GM23338 (cell line): ENCODE results near the gene ZNF74. TPM values are rescaled to one million over a fixed set of nuclear protein-coding genes. Genes with fewer than 3 reads are reported as not detected.

Experiments
- ATAC-seq: fragments of 200-7000 bp; cut with Tn5 transposase; 3 replicates; pipeline ENCODE4 v1.9.1; 2020
- DNase-seq: peaks from one replicate; pipeline ENCODE4 v3.0.0-alpha.2; 2015; ENCODE audit warnings: low spot score
- H2AFZ ChIP-seq: fragments of 200-600 bp; sonication (generic); 2 replicates; pipeline ENCODE4 v1.8.0; 2016; ENCODE audit warnings: antibody characterized with exemption, mild to moderate bottlenecking, moderate library complexity
- H3F3A ChIP-seq: fragments of 200-600 bp; sonication (generic); replicated peaks from 2 replicates; pipeline ENCODE4 v1.8.0; 2017; ENCODE audit warnings: antibody characterized with exemption, mixed run types, low read depth
- H3K27ac ChIP-seq: fragments of 200-600 bp; sonication (generic); 2 replicates; pipeline ENCODE4 v1.6.1; 2016; ENCODE audit warnings: low read depth
- H3K27me3 ChIP-seq: fragments of 200-600 bp; sonication (generic); 2 replicates; pipeline ENCODE4 v1.8.0; 2016; ENCODE audit warnings: mild to moderate bottlenecking, mixed run types, moderate library complexity; ENCODE audit not compliant: insufficient read depth
- H3K36me3 ChIP-seq: fragments of 200-600 bp; sonication (generic); 2 replicates; pipeline ENCODE4 v1.8.0; 2016; ENCODE audit warnings: mild to moderate bottlenecking; ENCODE audit not compliant: insufficient read depth
- H3K4me1 ChIP-seq: fragments of 200-600 bp; sonication (generic); 2 replicates; pipeline ENCODE4 v1.8.0; 2016; ENCODE audit warnings: mild to moderate bottlenecking, moderate library complexity; ENCODE audit not compliant: insufficient read depth
- H3K4me2 ChIP-seq: fragments of 200-600 bp; sonication (generic); 2 replicates; pipeline ENCODE4 v1.7.1; 2017; ENCODE audit warnings: mixed run types
- H3K4me3 ChIP-seq: fragments of 200-600 bp; sonication (generic); 2 replicates; pipeline ENCODE4 v1.6.1; 2016; ENCODE audit warnings: mixed run types
- H3K79me2 ChIP-seq: fragments of 200-600 bp; sonication (generic); replicated peaks from 2 replicates; pipeline ENCODE4 v1.8.0; 2017; ENCODE audit warnings: mild to moderate bottlenecking; ENCODE audit not compliant: insufficient read depth
- H3K9me2 ChIP-seq: fragments of 200-600 bp; sonication (generic); 2 replicates; pipeline ENCODE4 v1.8.0; 2017; ENCODE audit not compliant: insufficient read depth
- H4K20me1 ChIP-seq: fragments of 200-600 bp; sonication (generic); replicated peaks from 2 replicates; pipeline ENCODE4 v1.8.0; 2017; ENCODE audit warnings: mild to moderate bottlenecking; ENCODE audit not compliant: insufficient read depth
- H3K27ac Mint-ChIP-seq: 2 replicates; pipeline ENCODE4 v1.8.0; 2020; ENCODE audit warnings: inconsistent platforms, mild to moderate bottlenecking, moderate library complexity, mixed read lengths
- H3K27me3 Mint-ChIP-seq: 3 replicates; pipeline ENCODE4 v1.8.0; 2022; ENCODE audit warnings: low read depth, mild to moderate bottlenecking, moderate library complexity, mixed read lengths, inconsistent platforms; ENCODE audit not compliant: insufficient read depth, poor library complexity
- H3K36me3 Mint-ChIP-seq: 3 replicates; pipeline ENCODE4 v1.8.0; 2021; ENCODE audit warnings: low read depth, mild to moderate bottlenecking, inconsistent platforms, moderate library complexity, mixed read lengths
- H3K4me1 Mint-ChIP-seq: 3 replicates; pipeline ENCODE4 v1.8.0; 2020; ENCODE audit warnings: mild to moderate bottlenecking, inconsistent platforms, mixed read lengths
- H3K4me3 Mint-ChIP-seq: 3 replicates; pipeline ENCODE4 v1.8.0; 2021; ENCODE audit warnings: moderate library complexity, mild to moderate bottlenecking, inconsistent platforms, mixed read lengths
- H3K9me3 Mint-ChIP-seq: 3 replicates; pipeline ENCODE4 v1.8.0; 2020; ENCODE audit warnings: moderate library complexity, mild to moderate bottlenecking, inconsistent platforms, mixed read lengths
- CREB1 ChIP-seq: fragments of 250-450 bp; sonication (Bioruptor Pico); IDR thresholded peaks from 2 replicates; pipeline ENCODE4 v1.5.0; 2020; ENCODE audit warnings: low read depth, mild to moderate bottlenecking, moderate library complexity
- CTCF ChIP-seq, 2 experiments: fragments of 200-600 bp in 1 of 2; sonication (generic) in 1 of 2; conservative IDR thresholded peaks; 2 replicates each; pipeline versions ENCODE4 v1.5.1 to v1.6.1; 2016 to 2017; ENCODE audit warnings: antibody characterized with exemption in 2 of 2, low read depth in 2 of 2, mild to moderate bottlenecking in 2 of 2, moderate library complexity in 1 of 2
- EZH2 ChIP-seq: fragments of 200-600 bp; sonication (generic); IDR thresholded peaks from one replicate; pipeline ENCODE4 v1.8.0; 2017; ENCODE audit warnings: antibody characterized with exemption, mild to moderate bottlenecking, low read depth; ENCODE audit not compliant: unreplicated experiment
- EZH2phosphoT487 ChIP-seq: fragments of 200-600 bp; sonication (generic); IDR thresholded peaks from one replicate; pipeline ENCODE4 v1.8.1; 2018; ENCODE audit warnings: antibody characterized with exemption; ENCODE audit not compliant: unreplicated experiment
- JUNB ChIP-seq: IDR thresholded peaks from one replicate; pipeline ENCODE4 v1.6.1; 2016; ENCODE audit warnings: antibody characterized with exemption; ENCODE audit not compliant: unreplicated experiment
- NANOG ChIP-seq: IDR thresholded peaks from 2 replicates; pipeline ENCODE4 v1.6.1; 2016; ENCODE audit warnings: antibody characterized with exemption, borderline replicate concordance
- POLR2AphosphoS5 ChIP-seq: IDR thresholded peaks from 2 replicates; pipeline ENCODE4 v1.6.1; 2016; ENCODE audit warnings: antibody characterized with exemption, low read depth
- STAT1 ChIP-seq: IDR thresholded peaks from one replicate; pipeline ENCODE4 v1.6.1; 2016; ENCODE audit warnings: antibody characterized with exemption; ENCODE audit not compliant: unreplicated experiment
- ZNF114 ChIP-seq: fragments of 250-450 bp; sonication (Bioruptor Pico); IDR thresholded peaks from 2 replicates; pipeline ENCODE4 v1.5.0; 2020; ENCODE audit warnings: mild to moderate bottlenecking, moderate library complexity
- ZNF331 ChIP-seq: fragments of 250-450 bp; sonication (Bioruptor Pico); IDR thresholded peaks from 2 replicates; pipeline ENCODE4 v1.5.0; 2020; ENCODE audit warnings: low read depth, mild to moderate bottlenecking, moderate library complexity
- polyA plus RNA-seq: library from polyadenylated mRNA; unstranded; fragments of >200 nt; fragmentation: Nextera tagmentation; extraction: Ambion mirVana; gene quantifications from 2 replicates; pipeline ENCODE4 v1.2.1, GENCODE V29; 2016
- total RNA-seq: library from RNA; depleted of rRNA; stranded (reverse); fragments of >200 nt; shearing (Covaris generic); gene quantifications from 2 replicates; pipeline ENCODE4 v1.2.3, GENCODE V29; 2014
- TF ChIP-seq, protein P1 (sequence below): IDR thresholded peaks from one replicate; pipeline ENCODE4 v1.6.1; 2018; ENCODE audit warnings: antibody characterized with exemption; ENCODE audit not compliant: unreplicated experiment
- TF ChIP-seq, protein P2 (sequence below): fragments of 250-450 bp; sonication (Bioruptor Pico); IDR thresholded peaks from 2 replicates; pipeline ENCODE4 v1.5.0; 2020; ENCODE audit warnings: mild to moderate bottlenecking, moderate library complexity
- TF ChIP-seq, protein P3 (sequence below): IDR thresholded peaks from 2 replicates; pipeline ENCODE4 v1.6.1; 2016; ENCODE audit warnings: antibody characterized with exemption

The ZNF74 gene
- total and polyA plus RNA-seq, 2 experiments from 2014 or later, result 16.1 to 94.0 TPM

DNA sequence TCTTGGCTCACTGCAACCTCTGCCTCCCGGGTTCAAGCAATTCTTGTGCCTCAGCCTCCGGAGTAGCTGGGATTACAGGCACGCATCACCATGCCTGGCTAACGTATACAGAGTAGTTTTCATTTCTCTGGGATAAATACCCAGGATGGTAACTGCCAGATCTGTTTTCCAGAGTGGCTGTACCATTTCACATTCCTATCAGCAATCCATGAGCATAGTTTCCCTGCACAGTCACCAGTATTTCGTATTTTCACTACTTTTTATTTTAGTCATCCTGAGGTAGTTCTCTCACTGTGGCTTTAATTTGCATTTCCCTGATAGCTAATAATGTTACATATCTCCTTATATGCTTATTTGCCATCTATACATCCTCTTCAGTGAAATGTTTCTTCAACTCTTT is 54.7 kb downstream of the ZNF74 start:
- TF ChIP-seq, protein P1, sequence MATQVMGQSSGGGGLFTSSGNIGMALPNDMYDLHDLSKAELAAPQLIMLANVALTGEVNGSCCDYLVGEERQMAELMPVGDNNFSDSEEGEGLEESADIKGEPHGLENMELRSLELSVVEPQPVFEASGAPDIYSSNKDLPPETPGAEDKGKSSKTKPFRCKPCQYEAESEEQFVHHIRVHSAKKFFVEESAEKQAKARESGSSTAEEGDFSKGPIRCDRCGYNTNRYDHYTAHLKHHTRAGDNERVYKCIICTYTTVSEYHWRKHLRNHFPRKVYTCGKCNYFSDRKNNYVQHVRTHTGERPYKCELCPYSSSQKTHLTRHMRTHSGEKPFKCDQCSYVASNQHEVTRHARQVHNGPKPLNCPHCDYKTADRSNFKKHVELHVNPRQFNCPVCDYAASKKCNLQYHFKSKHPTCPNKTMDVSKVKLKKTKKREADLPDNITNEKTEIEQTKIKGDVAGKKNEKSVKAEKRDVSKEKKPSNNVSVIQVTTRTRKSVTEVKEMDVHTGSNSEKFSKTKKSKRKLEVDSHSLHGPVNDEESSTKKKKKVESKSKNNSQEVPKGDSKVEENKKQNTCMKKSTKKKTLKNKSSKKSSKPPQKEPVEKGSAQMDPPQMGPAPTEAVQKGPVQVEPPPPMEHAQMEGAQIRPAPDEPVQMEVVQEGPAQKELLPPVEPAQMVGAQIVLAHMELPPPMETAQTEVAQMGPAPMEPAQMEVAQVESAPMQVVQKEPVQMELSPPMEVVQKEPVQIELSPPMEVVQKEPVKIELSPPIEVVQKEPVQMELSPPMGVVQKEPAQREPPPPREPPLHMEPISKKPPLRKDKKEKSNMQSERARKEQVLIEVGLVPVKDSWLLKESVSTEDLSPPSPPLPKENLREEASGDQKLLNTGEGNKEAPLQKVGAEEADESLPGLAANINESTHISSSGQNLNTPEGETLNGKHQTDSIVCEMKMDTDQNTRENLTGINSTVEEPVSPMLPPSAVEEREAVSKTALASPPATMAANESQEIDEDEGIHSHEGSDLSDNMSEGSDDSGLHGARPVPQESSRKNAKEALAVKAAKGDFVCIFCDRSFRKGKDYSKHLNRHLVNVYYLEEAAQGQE, result no peak
- TF ChIP-seq ZNF331 (CRISPR knock-in tag) (no peak), STAT1 (no peak), POLR2AphosphoS5 (no peak), EZH2phosphoT487 (no peak), CREB1 (CRISPR knock-in tag) (no peak), EZH2 (no peak), ZNF114 (no peak), CTCF (conservative IDR thresholded peaks at IDR 0.05; ENCODE audit: low read depth in 2 of 2) (no peak), NANOG (no peak), JUNB (no peak)
- TF ChIP-seq, protein P2, sequence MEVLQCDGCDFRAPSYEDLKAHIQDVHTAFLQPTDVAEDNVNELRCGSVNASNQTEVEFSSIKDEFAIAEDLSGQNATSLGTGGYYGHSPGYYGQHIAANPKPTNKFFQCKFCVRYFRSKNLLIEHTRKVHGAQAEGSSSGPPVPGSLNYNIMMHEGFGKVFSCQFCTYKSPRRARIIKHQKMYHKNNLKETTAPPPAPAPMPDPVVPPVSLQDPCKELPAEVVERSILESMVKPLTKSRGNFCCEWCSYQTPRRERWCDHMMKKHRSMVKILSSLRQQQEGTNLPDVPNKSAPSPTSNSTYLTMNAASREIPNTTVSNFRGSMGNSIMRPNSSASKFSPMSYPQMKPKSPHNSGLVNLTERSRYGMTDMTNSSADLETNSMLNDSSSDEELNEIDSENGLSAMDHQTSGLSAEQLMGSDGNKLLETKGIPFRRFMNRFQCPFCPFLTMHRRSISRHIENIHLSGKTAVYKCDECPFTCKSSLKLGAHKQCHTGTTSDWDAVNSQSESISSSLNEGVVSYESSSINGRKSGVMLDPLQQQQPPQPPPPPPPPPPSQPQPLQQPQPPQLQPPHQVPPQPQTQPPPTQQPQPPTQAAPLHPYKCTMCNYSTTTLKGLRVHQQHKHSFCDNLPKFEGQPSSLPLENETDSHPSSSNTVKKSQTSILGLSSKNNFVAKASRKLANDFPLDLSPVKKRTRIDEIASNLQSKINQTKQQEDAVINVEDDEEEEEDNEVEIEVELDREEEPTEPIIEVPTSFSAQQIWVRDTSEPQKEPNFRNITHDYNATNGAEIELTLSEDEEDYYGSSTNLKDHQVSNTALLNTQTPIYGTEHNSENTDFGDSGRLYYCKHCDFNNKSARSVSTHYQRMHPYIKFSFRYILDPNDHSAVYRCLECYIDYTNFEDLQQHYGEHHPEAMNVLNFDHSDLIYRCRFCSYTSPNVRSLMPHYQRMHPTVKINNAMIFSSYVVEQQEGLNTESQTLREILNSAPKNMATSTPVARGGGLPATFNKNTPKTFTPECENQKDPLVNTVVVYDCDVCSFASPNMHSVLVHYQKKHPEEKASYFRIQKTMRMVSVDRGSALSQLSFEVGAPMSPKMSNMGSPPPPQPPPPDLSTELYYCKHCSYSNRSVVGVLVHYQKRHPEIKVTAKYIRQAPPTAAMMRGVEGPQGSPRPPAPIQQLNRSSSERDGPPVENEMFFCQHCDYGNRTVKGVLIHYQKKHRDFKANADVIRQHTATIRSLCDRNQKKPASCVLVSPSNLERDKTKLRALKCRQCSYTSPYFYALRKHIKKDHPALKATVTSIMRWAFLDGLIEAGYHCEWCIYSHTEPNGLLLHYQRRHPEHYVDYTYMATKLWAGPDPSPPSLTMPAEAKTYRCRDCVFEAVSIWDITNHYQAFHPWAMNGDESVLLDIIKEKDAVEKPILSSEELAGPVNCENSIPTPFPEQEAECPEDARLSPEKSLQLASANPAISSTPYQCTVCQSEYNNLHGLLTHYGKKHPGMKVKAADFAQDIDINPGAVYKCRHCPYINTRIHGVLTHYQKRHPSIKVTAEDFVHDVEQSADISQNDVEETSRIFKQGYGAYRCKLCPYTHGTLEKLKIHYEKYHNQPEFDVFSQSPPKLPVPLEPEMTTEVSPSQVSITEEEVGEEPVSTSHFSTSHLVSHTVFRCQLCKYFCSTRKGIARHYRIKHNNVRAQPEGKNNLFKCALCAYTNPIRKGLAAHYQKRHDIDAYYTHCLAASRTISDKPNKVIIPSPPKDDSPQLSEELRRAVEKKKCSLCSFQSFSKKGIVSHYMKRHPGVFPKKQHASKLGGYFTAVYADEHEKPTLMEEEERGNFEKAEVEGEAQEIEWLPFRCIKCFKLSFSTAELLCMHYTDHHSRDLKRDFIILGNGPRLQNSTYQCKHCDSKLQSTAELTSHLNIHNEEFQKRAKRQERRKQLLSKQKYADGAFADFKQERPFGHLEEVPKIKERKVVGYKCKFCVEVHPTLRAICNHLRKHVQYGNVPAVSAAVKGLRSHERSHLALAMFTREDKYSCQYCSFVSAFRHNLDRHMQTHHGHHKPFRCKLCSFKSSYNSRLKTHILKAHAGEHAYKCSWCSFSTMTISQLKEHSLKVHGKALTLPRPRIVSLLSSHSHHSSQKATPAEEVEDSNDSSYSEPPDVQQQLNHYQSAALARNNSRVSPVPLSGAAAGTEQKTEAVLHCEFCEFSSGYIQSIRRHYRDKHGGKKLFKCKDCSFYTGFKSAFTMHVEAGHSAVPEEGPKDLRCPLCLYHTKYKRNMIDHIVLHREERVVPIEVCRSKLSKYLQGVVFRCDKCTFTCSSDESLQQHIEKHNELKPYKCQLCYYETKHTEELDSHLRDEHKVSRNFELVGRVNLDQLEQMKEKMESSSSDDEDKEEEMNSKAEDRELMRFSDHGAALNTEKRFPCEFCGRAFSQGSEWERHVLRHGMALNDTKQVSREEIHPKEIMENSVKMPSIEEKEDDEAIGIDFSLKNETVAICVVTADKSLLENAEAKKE, result no peak
- TF ChIP-seq, protein P3, sequence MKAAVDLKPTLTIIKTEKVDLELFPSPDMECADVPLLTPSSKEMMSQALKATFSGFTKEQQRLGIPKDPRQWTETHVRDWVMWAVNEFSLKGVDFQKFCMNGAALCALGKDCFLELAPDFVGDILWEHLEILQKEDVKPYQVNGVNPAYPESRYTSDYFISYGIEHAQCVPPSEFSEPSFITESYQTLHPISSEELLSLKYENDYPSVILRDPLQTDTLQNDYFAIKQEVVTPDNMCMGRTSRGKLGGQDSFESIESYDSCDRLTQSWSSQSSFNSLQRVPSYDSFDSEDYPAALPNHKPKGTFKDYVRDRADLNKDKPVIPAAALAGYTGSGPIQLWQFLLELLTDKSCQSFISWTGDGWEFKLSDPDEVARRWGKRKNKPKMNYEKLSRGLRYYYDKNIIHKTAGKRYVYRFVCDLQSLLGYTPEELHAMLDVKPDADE, result no peak
- Histone ChIP-seq H3K79me2 (no peaks in the 10 kb centered on the region), H2AFZ (no peak overlapping the region), H3K4me1 (no peaks in the 10 kb centered on the region), H3K9me2 (no peaks in the 10 kb centered on the region), H3K27me3 (no peaks in the 10 kb centered on the region), H3K4me3 (no peak overlapping the region), H4K20me1 (no peaks in the 10 kb centered on the region; the same call in 1 of the 2 replicates), H3K36me3 (no peaks in the 10 kb centered on the region), H3F3A (no peaks in the 10 kb centered on the region), H3K27ac (no peak overlapping the region), H3K4me2 (no peak overlapping the region)
- no peaks in the 10 kb centered on the region for H3K9me3 Mint-ChIP-seq
- no peak overlapping the region for H3K4me3 Mint-ChIP-seq
- no peak overlapping the region for H3K27ac Mint-ChIP-seq
- H3K4me1 Mint-ChIP-seq, result no peaks in the 10 kb centered on the region
- no peak for DNase-seq
- no peak for ATAC-seq
- no peaks in the 10 kb centered on the region for H3K36me3 Mint-ChIP-seq
- H3K27me3 Mint-ChIP-seq, result peaks cover 6% of the 10 kb centered on the region
